NCI-H1105 treated with DMSO at 0.1 percent for 48 hours (cell line): ENCODE results near the gene ABHD12B.

Source experiments
- DNase-seq: peaks from one replicate; lab custom pipeline; 2025; lab: John Stamatoyannopoulos, UW

The ABHD12B gene

GRCh38 chr14:50871914-50872732 lies at the start of gene ABHD12B:
TSS of gene ABHD12B (plus strand) at chr14:50872053. CDS start at chr14:50872175, 122 bp downstream.
- DNase-seq, result no peak

GRCh38 chr14:50822501-50823042 lies 49.3 kb upstream of the ABHD12B start:
- no peak for DNase-seq

GRCh38 chr14:50823051-50823761 lies 48.6 kb upstream of the ABHD12B start:
- DNase-seq, result no peak

- peak; percentile 32 for DNase-seq
These were observed 47.9 kb upstream of the ABHD12B start for GRCh38 chr14:50823762-50824636.

- no peak for DNase-seq
These were observed 46.5 kb upstream of the ABHD12B start for GRCh38 chr14:50825307-50825706.

- no peak for DNase-seq
These were observed 45.2 kb upstream of the ABHD12B start for GRCh38 chr14:50826681-50827080.

GRCh38 chr14:50828721-50829488 lies 42.9 kb upstream of the ABHD12B start:
- peak; percentile 17 for DNase-seq

- DNase-seq, result peak; percentile 50
These were observed 42.3 kb upstream of the ABHD12B start for GRCh38 chr14:50829489-50830043.

- peak; percentile 69 for DNase-seq
These were observed 41.6 kb upstream of the ABHD12B start for GRCh38 chr14:50830044-50830931.

- DNase-seq, result peak; percentile 78
These were observed 40.7 kb upstream of the ABHD12B start, which contains the start of gene NIN for GRCh38 chr14:50830932-50831725. TSS of gene NIN (minus strand) at chr14:50831162. CDS start at chr14:50822056, 9,106 bp downstream.

- DNase-seq, result no peak
These were observed 40.1 kb upstream of the ABHD12B start for GRCh38 chr14:50831726-50832168.

GRCh38 chr14:50832935-50833630 lies 38.8 kb upstream of the ABHD12B start:
- no peak for DNase-seq

- DNase-seq, result no peak
These were observed 37.0 kb upstream of the ABHD12B start for GRCh38 chr14:50834802-50835276.

GRCh38 chr14:50835280-50835679 lies 36.6 kb upstream of the ABHD12B start:
- no peak for DNase-seq

GRCh38 chr14:50836515-50836914 lies 35.3 kb upstream of the ABHD12B start:
- DNase-seq, result no peak

GRCh38 chr14:50837271-50837670 lies 34.6 kb upstream of the ABHD12B start:
- no peak for DNase-seq

- DNase-seq, result no peak
These were observed 33.9 kb upstream of the ABHD12B start for GRCh38 chr14:50837850-50838470.

GRCh38 chr14:50839048-50839447 lies 32.8 kb upstream of the ABHD12B start:
- DNase-seq, result no peak
